Measurements from ENCODE around the gene ASCC1. TPM values are rescaled to one million over a fixed set of nuclear protein-coding genes. Genes with fewer than 3 reads are reported as not detected.

The ASCC1 gene
- total and polyA plus RNA-seq, 7 donors, result 15.3 to 53.7 (median 21.5) TPM

- Histone ChIP-seq H3K27ac (no peak overlapping the region), H3K4me1 (no peaks in the 10 kb centered on the region), H3K36me3 (peaks cover 0 to 14% (median 3%) of the 10 kb centered on the region in 4 donors), H3K27me3 (no peaks in the 10 kb centered on the region), H3K9me3 (no peaks in the 10 kb centered on the region), H3K4me3 (no peak overlapping the region)
- intact Hi-C loops (cut with DNase I), result no loop called here
- WGBS, 2 donors, result 72 to 76% methylated on average over 10 of the region's 10 CpGs
- no peak for DNase-seq
- TF ChIP-seq POLR2A (IDR thresholded peaks at IDR 0.05), result no peak
- TF ChIP-seq CTCF (IDR thresholded peaks at IDR 0.05), result no peak
- TF ChIP-seq EP300 (IDR thresholded peaks at IDR 0.05), result no peak
- no peak for TF ChIP-seq POLR2AphosphoS5 (IDR thresholded peaks at IDR 0.05)
Observed at GRCh38 chr10:72134785-72135767, 81.0 kb downstream of the ASCC1 start.

- H3K4me1 ChIP-seq, result no peaks in the 10 kb centered on the region
- no peak for DNase-seq
- no peaks in the 10 kb centered on the region for H3K27me3 ChIP-seq
- no peak overlapping the region for H3K4me3 ChIP-seq
- no peak overlapping the region for H3K27ac ChIP-seq
- TF ChIP-seq POLR2AphosphoS5 (IDR thresholded peaks at IDR 0.05) (no peak), CTCF (IDR thresholded peaks at IDR 0.05) (no peak), POLR2A (IDR thresholded peaks at IDR 0.05) (no peak), EP300 (IDR thresholded peaks at IDR 0.05) (no peak)
- H3K9me3 ChIP-seq, result no peaks in the 10 kb centered on the region
- H3K36me3 ChIP-seq, result peaks cover 0 to 14% (median 3%) of the 10 kb centered on the region in 4 donors
- intact Hi-C loops (cut with DNase I), result no loop called here
Observed at GRCh38 chr10:72133517-72133916, 82.6 kb downstream of the ASCC1 start.

DNA sequence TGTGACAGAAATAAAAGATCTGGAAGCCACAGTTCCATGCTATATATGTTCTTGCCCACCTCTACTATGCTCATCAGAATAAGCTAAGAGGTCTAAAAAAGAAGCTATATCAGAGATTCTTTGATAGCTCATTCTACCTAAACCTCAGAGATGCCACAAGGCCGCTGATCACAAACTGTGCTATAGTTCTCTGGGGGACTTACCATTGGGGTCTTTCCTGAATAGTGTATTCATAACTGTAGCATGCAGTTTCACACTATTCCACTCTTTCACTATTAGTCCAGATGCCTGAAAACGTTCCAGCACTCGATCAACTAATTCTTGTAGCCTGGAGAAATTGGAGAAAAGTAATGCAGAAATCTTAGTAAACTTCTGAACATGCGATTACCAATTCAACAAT is 83.2 kb downstream of the ASCC1 start:
- Histone ChIP-seq H3K4me1 (no peaks in the 10 kb centered on the region), H3K9me3 (no peaks in the 10 kb centered on the region), H3K27me3 (no peaks in the 10 kb centered on the region), H3K4me3 (no peak overlapping the region), H3K27ac (no peak overlapping the region), H3K36me3 (peaks cover 0 to 16% (median 3%) of the 10 kb centered on the region in 4 donors)
- 86 to 90% methylated on average over 4 of the region's 4 CpGs for WGBS, 2 donors
- DNase-seq, result no peak
- intact Hi-C loops (cut with DNase I), result no loop called here
- TF ChIP-seq POLR2A (IDR thresholded peaks at IDR 0.05), result no peak
- no peak for TF ChIP-seq POLR2AphosphoS5 (IDR thresholded peaks at IDR 0.05)
- no peak for TF ChIP-seq EP300 (IDR thresholded peaks at IDR 0.05)
- no peak for TF ChIP-seq CTCF (IDR thresholded peaks at IDR 0.05)

GRCh38 chr10:72127571-72127970 is 88.5 kb downstream of the ASCC1 start:
- no peaks in the 10 kb centered on the region for H3K9me3 ChIP-seq
- WGBS, 2 donors, result 96% methylated on average over 2 of the region's 2 CpGs
- no peaks in the 10 kb centered on the region for H3K4me1 ChIP-seq
- no peak overlapping the region for H3K4me3 ChIP-seq
- H3K27ac ChIP-seq, result no peak overlapping the region
- no peaks in the 10 kb centered on the region for H3K27me3 ChIP-seq
- TF ChIP-seq EP300 (IDR thresholded peaks at IDR 0.05) (no peak), POLR2AphosphoS5 (IDR thresholded peaks at IDR 0.05) (no peak), CTCF (IDR thresholded peaks at IDR 0.05) (no peak), POLR2A (IDR thresholded peaks at IDR 0.05) (no peak)
- DNase-seq, result no peak
- intact Hi-C loops (cut with DNase I), result loop anchor here (5.0 kb wide), 1 partner anchor 210 kb away; no protein-coding TSS in a partner anchor
- H3K36me3 ChIP-seq, result peaks cover 0 to 10% (median 0%) of the 10 kb centered on the region in 4 donors

All from sigmoid colon (tissue), 7 donors.